LNCaP clone FGC (cell line): ENCODE data around the gene MYH10.

Source experiments
- DNase-seq: peaks from one replicate; pipeline ENCODE4 v3.0.0-alpha.2; 2011; ENCODE audit warnings: low read depth
- H3K4me3 ChIP-seq: 2 replicates; pipeline ENCODE4 v1.5.1; 2011; ENCODE audit warnings: mild to moderate bottlenecking, low read depth, low read length, control low read depth
- TF ChIP-seq, protein P1 (sequence below): IDR thresholded peaks from 2 replicates; pipeline ENCODE4 v1.5.1; 2012; ENCODE audit warnings: mild to moderate bottlenecking; ENCODE audit not compliant: control insufficient read depth, insufficient read depth; ENCODE audit errors: extremely low read depth

Gene MYH10

DNA sequence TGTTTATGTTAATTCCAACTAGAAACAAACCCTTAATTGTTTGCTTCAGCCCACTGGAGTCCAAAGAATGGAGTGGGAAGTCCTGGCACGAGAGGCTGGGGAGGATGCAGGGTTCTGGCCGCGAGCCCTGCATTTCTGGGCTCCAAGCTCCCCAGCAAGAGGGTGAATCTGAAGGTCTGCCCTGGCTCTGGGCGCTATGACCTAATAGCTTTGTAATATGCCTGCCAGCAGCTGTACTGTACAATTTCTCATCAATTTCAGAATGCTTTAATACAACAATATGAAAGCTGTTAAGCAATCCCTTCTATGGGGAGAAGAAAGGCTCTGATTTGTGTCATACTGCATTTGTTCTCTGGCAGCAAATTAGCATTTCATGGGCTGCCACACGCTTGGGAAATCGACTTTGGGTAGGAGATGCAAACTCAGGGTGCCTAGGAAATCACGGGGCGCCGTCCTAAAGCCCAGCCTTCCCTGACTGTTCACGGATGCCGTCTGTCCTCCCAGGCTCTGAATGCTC lies 151.0 kb downstream of the MYH10 start:
- TF ChIP-seq, protein P1, sequence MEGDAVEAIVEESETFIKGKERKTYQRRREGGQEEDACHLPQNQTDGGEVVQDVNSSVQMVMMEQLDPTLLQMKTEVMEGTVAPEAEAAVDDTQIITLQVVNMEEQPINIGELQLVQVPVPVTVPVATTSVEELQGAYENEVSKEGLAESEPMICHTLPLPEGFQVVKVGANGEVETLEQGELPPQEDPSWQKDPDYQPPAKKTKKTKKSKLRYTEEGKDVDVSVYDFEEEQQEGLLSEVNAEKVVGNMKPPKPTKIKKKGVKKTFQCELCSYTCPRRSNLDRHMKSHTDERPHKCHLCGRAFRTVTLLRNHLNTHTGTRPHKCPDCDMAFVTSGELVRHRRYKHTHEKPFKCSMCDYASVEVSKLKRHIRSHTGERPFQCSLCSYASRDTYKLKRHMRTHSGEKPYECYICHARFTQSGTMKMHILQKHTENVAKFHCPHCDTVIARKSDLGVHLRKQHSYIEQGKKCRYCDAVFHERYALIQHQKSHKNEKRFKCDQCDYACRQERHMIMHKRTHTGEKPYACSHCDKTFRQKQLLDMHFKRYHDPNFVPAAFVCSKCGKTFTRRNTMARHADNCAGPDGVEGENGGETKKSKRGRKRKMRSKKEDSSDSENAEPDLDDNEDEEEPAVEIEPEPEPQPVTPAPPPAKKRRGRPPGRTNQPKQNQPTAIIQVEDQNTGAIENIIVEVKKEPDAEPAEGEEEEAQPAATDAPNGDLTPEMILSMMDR, result no peak
- no peak overlapping the region for H3K4me3 ChIP-seq
- DNase-seq, result no peak

DNA sequence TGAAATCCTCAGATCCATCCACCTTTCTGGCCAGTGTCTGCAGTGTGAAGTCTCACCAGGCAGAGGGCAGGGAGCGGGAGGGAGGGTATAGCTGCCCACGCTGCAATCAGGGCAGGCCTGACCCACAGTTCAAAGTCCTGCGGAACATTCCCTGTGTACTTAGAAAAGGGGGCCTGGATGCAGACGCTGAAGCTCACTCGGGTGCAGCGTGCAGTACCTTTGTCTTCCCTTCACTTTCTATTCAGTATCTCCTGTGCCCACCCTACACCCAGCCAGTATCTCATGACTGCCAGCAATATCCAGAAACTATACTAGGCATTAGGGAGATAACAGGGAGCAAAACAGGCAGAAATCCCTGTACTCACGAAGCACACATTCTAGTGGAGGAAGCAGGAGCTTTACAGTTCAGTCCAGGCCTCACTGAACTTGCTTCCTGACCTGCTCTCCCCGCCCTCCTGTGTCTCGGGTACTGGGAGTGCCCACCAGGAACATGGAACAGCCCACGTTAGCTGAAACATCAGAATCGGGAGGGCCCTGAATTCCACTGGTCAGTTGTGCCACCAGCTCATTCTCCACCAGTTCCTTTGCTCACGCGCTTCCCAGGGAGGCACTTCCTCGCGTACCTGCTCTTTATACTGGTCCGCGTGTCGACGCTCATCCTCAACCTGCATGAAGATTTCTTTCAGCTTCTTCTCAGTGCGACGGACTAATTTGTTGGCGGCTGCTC lies 152.6 kb downstream of the MYH10 start:
- no peak overlapping the region for H3K4me3 ChIP-seq
- no peak for DNase-seq
- TF ChIP-seq, protein P1, result no peak

DNA sequence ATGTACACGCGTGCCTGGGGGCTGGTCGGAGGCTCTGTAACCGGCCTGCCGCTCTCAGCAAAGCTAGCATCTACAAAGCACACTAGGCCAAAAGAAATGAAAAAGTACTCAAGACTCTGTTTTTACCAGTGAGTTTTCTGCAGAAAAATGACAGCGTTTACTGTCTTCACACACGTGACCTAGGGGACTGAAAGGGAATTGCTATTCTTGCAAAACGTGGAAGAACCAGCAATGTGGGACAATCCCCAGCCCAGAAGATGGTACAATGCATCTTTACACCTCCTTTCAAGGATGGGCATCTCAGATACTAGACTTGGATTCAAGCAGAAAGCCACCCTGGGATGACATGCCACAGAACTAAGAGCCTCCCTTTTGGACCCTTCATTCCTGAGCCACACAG lies 153.4 kb downstream of the MYH10 start:
- DNase-seq, result no peak

DNA sequence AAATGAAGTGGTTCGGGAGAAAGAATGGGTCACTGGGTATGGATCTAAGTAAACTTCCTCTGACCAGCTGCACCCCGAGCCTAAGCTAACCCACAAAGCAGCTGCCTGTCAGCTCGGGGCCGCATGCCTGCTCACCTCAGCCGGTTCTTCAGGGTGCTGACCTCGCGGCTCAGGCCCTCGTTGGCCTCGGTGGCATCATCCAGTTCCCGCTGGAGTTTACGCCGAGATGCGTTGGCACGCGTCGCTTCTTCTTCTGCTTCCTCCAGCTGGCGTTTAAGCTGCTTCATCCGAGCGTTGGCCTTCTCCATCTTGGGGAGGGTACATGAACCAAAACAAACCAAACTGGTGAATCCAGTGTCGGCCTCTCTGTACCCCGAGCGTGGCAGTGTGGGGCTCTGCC lies 153.8 kb downstream of the MYH10 start:
- no peak for DNase-seq
- H3K4me3 ChIP-seq, result no peak overlapping the region
- TF ChIP-seq, protein P1, result no peak

More for the DNA sequence above, 153.4 kb downstream of the MYH10 start:
- no peak overlapping the region for H3K4me3 ChIP-seq
- TF ChIP-seq, protein P1, result no peak

DNA sequence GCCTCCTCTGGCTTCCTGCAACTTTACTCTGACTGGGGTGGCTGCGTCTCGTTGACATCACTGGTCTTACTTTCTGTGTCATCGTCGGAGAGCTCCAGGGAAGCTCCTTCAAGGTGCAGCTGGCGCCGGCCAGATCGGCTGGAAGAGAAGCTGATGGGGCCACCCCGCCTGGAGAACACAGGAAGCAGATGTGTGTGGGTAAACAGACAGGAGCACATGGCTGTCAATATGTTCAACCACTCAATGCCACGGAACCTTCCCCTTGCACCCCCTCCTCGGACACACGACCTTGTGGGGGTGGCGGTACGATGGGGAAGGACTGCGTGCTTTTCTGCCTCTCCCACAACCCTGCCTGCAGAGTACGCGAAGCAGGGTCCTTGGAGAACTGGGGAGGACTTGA lies 154.7 kb downstream of the MYH10 start:
- no peak for DNase-seq
- H3K4me3 ChIP-seq, result no peak overlapping the region
- TF ChIP-seq, protein P1, result no peak

DNA sequence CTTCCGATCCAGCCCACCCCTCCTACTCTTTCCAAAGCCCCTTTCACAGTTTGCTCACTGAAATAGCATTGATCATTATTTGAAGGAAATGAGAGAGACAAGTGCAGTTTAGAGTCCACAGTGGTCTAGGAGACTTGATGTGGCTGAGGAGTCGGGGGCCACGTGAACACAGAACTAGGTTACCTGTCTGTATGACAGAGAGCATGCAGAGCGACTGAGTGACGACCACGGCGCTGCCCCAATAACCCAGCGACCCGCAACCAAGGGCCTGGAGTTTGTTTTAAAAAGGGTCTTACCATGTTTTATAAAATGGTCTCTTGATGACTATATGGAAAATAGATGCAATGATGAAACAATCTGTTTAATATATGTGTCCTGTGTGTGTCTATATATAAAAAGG lies 155.3 kb downstream of the MYH10 start:
- TF ChIP-seq, protein P1, result no peak
- H3K4me3 ChIP-seq, result no peak overlapping the region
- no peak for DNase-seq

DNA sequence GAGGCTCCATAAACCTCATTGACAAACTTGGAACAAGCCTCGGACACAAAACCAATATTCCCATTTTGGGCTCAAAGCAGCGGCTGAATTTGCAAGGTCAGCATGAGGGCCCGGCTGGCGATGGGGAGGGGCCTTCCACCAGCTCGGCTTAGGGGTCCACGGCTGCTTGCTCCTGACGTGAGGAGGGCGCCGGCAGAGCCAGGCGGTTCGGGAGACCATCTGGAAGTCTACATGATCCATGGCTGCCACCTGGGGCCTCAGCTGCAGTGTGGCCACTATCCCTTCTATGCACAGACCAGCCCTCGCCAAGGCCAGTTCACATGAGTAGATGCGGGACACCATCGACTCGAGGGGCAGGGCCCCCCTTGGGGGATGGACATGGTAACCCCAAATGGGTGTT lies 155.7 kb downstream of the MYH10 start:
- H3K4me3 ChIP-seq, result no peak overlapping the region
- TF ChIP-seq, protein P1, result no peak
- no peak for DNase-seq
